SJSA1 (cell line): ENCODE data around the gene MBD2. TPM values are rescaled to one million over a fixed set of nuclear protein-coding genes. Genes with fewer than 3 reads are reported as not detected.

Experiments used
- DNase-seq, 2 experiments: peaks; one replicate each; pipeline ENCODE4 v3.0.0-alpha.2; 2015 to 2020; ENCODE audit warnings: low spot score in 2 of 2, low read depth in 1 of 2
- H3K27ac ChIP-seq: fragments of 250-450 bp; sonication (Bioruptor Pico); 2 replicates; pipeline ENCODE4 v1.5.1; 2020; ENCODE audit warnings: mild to moderate bottlenecking, moderate library complexity
- H3K27me3 ChIP-seq: fragments of 250-450 bp; sonication (Bioruptor Pico); replicated peaks from 2 replicates; pipeline ENCODE4 v1.5.1; 2020; ENCODE audit warnings: mild to moderate bottlenecking, moderate library complexity
- H3K36me3 ChIP-seq: fragments of 250-450 bp; sonication (Bioruptor Pico); 2 replicates; pipeline ENCODE4 v1.5.1; 2020; ENCODE audit warnings: mild to moderate bottlenecking
- H3K4me1 ChIP-seq: fragments of 250-450 bp; sonication (Bioruptor Pico); replicated peaks from 2 replicates; pipeline ENCODE4 v1.6.1; 2021; ENCODE audit warnings: mild to moderate bottlenecking
- H3K4me3 ChIP-seq: fragments of 250-450 bp; sonication (Bioruptor Pico); 2 replicates; pipeline ENCODE4 v1.5.1; 2020; ENCODE audit warnings: mild to moderate bottlenecking
- H3K9me3 ChIP-seq: fragments of 250-450 bp; sonication (Bioruptor Pico); replicated peaks from 2 replicates; pipeline ENCODE4 v1.5.1; 2020; ENCODE audit warnings: mild to moderate bottlenecking
- total RNA-seq: library from RNA; depleted of rRNA; stranded (reverse); fragments of >200 nt; shearing (Covaris generic); gene quantifications from 2 replicates; pipeline ENCODE4 v1.2.3, GENCODE V29; 2014

MBD2 gene
- total RNA-seq, 1 experiment from 2014 or later, result 38.4 TPM

DNA sequence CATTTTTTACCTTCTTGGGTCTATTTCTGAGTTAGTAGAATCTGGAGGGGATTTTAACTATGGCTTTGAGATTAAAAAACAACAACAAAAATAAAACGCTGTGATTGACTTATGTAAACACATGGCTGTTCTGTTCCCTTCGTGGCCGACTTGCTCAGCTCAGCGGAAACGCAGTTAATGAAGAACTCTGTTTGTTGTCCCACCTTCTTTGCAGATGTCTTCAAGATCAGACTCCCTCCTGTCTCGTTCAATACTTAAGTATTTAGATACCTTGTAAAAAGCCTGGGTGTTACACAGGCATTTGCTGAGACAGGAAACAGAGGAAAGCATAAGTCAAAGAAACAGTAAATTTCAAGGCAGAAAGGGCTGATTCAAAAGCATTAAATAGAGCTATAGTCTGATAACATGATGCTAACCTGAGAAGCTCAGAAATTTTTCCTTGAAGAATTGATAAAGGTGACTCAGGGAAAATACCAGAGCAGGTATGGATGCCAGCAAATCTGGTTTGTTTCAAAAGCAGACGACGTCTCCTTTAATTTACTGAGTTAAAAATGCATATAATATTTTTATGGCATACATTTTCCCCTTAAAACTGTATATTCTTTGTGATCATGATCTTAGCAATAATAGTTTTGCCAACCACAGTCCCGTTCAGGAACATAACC is 23.2 kb upstream of the MBD2 start:
- Histone ChIP-seq H3K36me3 (no peaks in the 10 kb centered on the region), H3K9me3 (no peaks in the 10 kb centered on the region), H3K4me1 (peaks cover 6% of the 10 kb centered on the region; the same call in 1 of the 2 replicates)

DNA sequence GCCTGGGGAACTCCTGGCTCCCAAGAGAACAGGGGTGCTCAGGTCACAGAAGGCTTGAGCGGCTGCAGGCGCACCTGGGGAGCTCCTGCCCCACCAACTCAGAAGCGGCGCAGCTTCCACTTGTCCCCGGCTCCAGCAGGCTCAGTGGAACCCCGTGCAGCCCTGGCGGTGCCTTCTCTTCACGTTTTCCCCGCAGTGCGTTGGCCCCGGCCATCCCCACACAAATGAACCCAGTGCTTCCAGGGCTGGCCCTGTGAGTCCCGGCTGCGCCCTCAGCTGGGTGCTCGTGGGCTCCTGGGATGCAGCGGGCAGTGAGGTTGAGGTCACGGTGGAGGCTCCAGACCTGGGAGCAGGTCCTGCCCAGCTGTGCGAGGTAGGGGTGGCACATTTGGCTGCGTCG is 17.9 kb upstream of the MBD2 start:
- Histone ChIP-seq H3K27me3 (0 out of 2 replicates have a peak, but pooled peaks cover 3% of the 10 kb centered on the region), H3K4me3 (no peak overlapping the region), H3K27ac (no peak overlapping the region), H3K36me3 (no peaks in the 10 kb centered on the region), H3K9me3 (no peaks in the 10 kb centered on the region), H3K4me1 (peaks cover 6% of the 10 kb centered on the region; the same call in 1 of the 2 replicates)
- DNase-seq, result no peak

More for the DNA sequence above, 23.2 kb upstream of the MBD2 start:
- Histone ChIP-seq H3K27me3 (no peaks in the 10 kb centered on the region), H3K4me3 (no peak overlapping the region), H3K27ac (no peak overlapping the region)
- no peak for DNase-seq

DNA sequence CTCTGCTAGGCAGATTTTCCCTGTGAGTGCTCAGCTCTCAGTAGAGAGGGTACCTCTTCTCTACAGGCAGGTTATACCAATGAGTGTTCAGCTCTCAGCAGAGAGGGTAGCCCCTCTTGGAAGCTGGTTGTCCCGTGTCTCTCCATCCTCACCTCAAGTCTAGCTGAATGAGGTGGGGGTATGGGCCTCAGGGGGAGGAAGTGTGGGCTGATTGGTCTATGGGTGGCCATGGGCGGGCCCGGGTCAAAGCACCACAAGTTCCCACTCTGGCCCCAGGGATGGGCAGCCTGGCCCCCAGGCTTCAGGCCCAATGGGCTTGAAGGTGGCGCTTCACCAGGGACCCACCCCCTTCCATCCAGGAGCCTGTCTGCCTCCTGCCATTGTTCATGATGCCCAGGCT is 17.0 kb upstream of the MBD2 start:
- Histone ChIP-seq H3K4me3 (no peak overlapping the region), H3K36me3 (no peaks in the 10 kb centered on the region), H3K9me3 (no peaks in the 10 kb centered on the region), H3K27ac (no peak overlapping the region), H3K27me3 (0 out of 2 replicates have a peak, but pooled peaks cover 4% of the 10 kb centered on the region), H3K4me1 (no peaks in the 10 kb centered on the region)
- DNase-seq, result no peak

DNA sequence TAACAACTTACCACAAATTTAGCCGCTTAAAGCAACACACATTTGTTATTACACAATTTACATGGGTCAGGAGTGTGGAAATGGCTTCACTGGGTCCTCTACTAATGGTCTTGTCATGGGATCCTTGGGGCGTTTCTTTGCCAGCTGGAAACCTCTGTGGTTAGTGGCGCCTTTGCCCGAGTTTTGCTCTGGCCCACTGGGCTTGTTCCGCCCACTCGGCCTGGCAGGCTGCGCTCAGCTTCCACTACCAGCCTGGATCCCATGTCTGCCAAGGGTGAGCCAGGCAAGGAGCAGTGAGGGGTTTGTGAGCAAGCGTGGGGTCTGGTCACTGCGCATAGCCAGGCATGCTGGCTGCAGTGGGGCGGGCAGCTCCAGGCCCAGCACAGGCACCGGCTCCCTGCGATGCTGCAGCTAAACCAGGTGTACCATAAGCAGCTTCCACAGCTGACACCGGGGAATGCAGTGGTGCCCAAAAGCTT is 16.2 kb upstream of the MBD2 start:
- Histone ChIP-seq H3K9me3 (no peaks in the 10 kb centered on the region), H3K27ac (no peak overlapping the region), H3K4me3 (no peak overlapping the region), H3K27me3 (0 out of 2 replicates have a peak, but pooled peaks cover 4% of the 10 kb centered on the region), H3K36me3 (no peaks in the 10 kb centered on the region), H3K4me1 (no peaks in the 10 kb centered on the region)
- DNase-seq, result no peak

DNA sequence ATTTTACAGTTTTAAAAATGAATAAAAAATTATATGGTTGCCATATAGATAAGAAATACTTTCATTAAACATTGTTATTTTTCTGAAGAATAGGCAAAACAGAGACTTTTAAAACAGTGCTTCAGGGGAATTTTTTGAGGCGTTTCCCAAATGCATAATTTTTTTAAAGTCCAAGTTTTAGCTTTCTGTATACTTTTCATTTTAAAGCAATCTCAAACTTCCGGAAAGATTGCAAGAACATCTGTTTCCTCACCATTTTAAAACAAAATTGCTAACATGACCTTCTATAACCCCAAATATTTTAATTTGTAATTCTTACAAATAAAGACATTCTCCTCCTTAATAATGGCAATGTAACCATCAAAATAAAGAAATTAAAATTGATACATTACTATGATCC is 15.1 kb upstream of the MBD2 start:
- Histone ChIP-seq H3K9me3 (no peaks in the 10 kb centered on the region), H3K27me3 (0 out of 2 replicates have a peak, but pooled peaks cover 4% of the 10 kb centered on the region), H3K27ac (no peak overlapping the region), H3K4me1 (no peaks in the 10 kb centered on the region), H3K36me3 (no peaks in the 10 kb centered on the region), H3K4me3 (no peak overlapping the region)
- DNase-seq, result no peak

DNA sequence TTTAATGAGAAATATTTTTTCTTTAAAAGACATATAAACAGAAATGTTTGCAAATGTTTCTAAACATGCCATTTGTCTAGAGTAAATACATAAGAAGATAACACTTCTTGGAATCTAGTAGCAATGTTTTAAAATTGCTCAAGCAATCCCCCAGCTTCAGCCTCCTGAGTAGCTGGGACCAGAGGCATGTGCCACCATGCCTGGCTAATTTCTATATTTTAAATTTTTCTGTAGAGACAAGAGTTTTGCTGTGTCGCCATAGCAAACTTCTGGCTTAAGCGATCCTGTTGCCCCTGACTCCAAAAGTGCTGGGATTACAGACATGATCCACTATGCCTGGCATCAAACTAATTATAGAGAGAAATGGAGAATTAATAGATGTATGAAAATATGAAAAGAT is 14.6 kb upstream of the MBD2 start:
- Histone ChIP-seq H3K4me3 (no peak overlapping the region), H3K27ac (no peak overlapping the region), H3K36me3 (no peaks in the 10 kb centered on the region), H3K27me3 (0 out of 2 replicates have a peak, but pooled peaks cover 4% of the 10 kb centered on the region), H3K4me1 (no peaks in the 10 kb centered on the region), H3K9me3 (no peaks in the 10 kb centered on the region)
- DNase-seq, result no peak

DNA sequence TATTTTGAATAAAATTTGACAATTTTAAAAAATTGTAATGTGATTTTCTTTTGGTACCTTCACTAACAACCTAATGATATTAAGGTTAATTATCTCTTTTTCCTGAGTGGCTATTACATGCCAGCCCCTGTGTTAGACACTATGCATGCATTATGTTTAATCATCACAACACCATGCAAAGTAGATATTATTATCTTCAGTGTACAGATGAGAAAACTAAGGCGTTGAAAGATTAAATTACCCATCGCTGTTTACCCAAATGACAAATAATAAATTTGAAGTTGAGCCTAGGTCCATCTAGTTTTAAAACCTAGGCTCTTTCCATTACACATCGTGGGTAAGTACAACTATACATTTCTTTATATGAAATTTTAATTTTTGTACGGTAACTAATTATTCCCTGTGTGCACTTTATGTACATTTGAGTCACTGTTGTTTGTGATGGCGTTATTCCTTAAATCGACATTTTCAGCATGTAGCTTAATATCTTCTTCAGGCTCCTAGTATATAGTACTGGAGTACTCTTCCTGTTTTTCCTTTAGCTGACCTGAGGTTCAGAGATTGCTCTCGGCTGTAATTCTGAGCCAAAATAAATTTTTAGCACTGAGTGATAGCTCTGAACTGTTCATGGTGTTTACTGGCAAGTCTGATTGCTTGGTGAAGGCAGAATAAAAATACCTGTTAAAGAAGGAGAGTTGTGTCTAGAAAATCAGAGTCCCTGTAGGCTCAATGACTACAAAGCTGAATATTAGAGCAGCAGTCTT is 13.9 kb upstream of the MBD2 start:
- DNase-seq, result no peak
- H3K36me3 ChIP-seq, result no peaks in the 10 kb centered on the region
- H3K27me3 ChIP-seq, result 0 out of 2 replicates have a peak, but pooled peaks cover 4% of the 10 kb centered on the region
- no peaks in the 10 kb centered on the region for H3K9me3 ChIP-seq
- no peak overlapping the region for H3K4me3 ChIP-seq
- no peak overlapping the region for H3K27ac ChIP-seq
- no peaks in the 10 kb centered on the region for H3K4me1 ChIP-seq

DNA sequence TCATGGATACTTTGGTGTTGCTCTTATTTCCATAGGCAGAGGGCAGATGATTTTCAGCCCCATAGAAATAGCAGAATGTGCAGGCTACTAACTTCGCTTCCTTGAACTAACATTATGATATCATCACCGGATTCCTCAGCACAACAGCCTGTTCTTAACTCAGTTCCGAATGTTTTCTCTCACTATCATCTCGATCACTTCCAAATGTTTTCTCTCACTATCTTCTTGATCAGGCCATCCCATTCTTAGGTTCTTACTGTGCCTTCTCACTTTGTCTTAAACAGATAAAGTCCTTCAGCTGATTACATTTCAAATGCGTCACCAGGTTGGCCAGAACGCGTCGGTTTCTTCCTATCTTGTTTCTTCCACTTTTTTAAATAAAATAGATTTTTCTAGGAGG is 11.4 kb upstream of the MBD2 start:
- 0 out of 2 replicates have a peak, but pooled peaks cover 4% of the 10 kb centered on the region for H3K27me3 ChIP-seq
- no peaks in the 10 kb centered on the region for H3K9me3 ChIP-seq
- no peak overlapping the region for H3K27ac ChIP-seq
- no peaks in the 10 kb centered on the region for H3K4me1 ChIP-seq
- no peak overlapping the region for H3K4me3 ChIP-seq
- no peak for DNase-seq
- H3K36me3 ChIP-seq, result no peaks in the 10 kb centered on the region

DNA sequence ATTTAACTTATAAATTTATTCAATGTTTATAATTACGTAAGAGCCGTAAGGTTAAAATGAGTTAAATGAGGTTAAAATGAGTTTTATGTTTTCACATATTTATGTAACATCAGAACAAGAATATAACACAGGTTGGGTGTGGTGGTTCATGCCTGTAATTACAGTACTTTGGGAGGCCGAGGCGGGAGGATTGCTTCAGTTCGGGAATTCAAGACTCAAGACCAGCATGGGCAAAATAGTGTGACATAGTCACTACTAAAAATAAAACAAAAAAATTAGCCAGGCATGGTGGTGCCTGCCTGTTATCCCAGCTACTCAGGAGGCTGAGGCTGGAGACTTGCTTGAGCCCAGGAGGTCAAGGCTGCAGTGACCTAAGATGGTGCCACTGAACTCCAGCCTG is 9.3 kb upstream of the MBD2 start:
- no peaks in the 10 kb centered on the region for H3K36me3 ChIP-seq
- H3K9me3 ChIP-seq, result no peaks in the 10 kb centered on the region
- H3K4me1 ChIP-seq, result no peaks in the 10 kb centered on the region
- H3K27me3 ChIP-seq, result 0 out of 2 replicates have a peak, but pooled peaks cover 4% of the 10 kb centered on the region
- DNase-seq, result no peak
- no peak overlapping the region for H3K27ac ChIP-seq
- no peak overlapping the region for H3K4me3 ChIP-seq

DNA sequence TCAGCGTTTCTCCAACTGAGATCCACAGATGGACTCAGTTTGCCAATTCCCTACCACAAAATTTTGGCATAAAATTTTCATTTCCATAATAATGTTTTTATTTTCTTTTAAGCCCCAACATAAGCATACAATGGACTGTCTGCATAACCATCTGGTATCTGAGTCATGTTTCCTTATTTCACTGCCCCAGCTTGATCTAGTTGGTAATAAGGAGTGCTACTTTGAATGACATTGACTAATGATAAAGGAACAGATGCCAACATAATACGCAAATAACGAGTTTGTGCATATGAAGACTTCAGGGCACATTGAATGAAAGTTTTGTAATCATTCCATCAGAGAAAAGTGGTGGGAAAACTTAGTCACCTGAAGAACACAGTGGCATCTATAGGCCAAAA is 8.8 kb upstream of the MBD2 start:
- Histone ChIP-seq H3K4me1 (no peaks in the 10 kb centered on the region), H3K36me3 (no peaks in the 10 kb centered on the region), H3K27me3 (0 out of 2 replicates have a peak, but pooled peaks cover 4% of the 10 kb centered on the region), H3K9me3 (no peaks in the 10 kb centered on the region), H3K27ac (no peak overlapping the region), H3K4me3 (no peak overlapping the region)
- no peak for DNase-seq

DNA sequence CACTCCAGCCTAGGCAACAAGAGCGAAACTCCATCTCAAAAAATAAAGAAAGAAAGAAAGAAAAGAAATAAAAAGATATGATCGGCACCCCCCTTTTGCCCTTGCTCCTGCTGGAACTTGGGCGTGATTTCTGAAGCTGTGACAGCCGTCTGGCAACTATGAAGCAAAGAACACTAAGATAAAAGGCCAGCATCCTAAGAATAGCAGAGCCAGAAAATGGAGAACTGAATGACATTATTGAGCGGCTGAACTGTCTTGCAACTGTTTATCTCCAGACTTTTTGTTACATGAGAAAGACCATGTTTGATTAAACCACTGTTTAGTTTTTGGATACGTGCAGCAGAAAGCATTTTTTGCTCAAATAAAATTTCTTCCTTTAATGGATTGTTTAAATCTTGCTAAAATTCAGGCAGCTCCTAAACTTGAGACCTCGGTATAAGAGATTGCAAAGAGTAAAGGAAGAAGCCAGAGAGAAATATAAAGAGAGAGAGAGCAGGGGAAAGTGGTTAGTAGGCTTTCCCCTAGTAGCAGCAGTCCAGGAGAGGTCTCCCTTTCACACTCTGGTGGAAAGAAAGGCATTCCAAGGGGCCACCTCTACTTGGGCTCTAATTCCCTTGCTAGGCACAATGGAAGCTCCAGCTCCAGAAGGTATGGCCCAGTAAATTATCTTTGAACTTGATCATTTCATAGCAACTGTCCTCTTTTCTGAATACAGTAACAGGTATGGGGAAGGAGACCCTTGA is 8.2 kb upstream of the MBD2 start:
- no peak overlapping the region for H3K27ac ChIP-seq
- H3K4me1 ChIP-seq, result no peaks in the 10 kb centered on the region
- 0 out of 2 replicates have a peak, but pooled peaks cover 4% of the 10 kb centered on the region for H3K27me3 ChIP-seq
- H3K36me3 ChIP-seq, result no peaks in the 10 kb centered on the region
- no peak overlapping the region for H3K4me3 ChIP-seq
- DNase-seq, result no peak
- H3K9me3 ChIP-seq, result no peaks in the 10 kb centered on the region

DNA sequence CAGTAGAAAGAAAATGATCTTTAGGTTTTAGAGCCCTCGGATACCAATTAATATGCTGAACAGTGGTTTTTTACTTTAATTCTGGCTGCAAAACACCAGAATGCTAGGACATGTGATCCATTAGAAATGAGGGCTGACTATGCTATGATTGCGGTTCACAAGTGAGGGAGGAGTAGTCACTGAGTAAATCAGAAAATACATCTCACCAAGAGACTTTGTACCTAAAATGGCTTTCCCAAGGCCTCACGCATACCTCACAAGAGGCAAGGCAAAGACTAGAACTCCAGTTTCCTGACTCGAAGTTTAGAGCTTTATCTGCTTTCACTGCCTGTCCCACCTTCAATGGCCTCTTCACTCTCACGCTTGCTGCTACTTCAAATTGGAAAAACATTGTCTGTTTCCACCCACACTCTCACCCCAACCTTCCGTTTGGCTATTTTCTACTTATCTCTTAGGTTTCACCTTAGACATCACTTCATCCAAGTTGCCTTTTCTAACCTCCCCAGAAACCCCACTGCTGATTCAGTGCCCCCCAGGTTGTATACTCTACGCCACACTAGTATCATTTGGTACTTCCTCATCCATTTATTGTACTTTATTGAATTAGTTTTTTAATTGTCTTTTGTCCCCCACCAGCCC is 5.1 kb upstream of the MBD2 start:
- no peaks in the 10 kb centered on the region for H3K27me3 ChIP-seq
- no peak overlapping the region for H3K4me3 ChIP-seq
- H3K27ac ChIP-seq, result no peak overlapping the region
- H3K4me1 ChIP-seq, result peaks cover 4% of the 10 kb centered on the region
- no peaks in the 10 kb centered on the region for H3K9me3 ChIP-seq
- DNase-seq, result no peak
- H3K36me3 ChIP-seq, result no peaks in the 10 kb centered on the region

DNA sequence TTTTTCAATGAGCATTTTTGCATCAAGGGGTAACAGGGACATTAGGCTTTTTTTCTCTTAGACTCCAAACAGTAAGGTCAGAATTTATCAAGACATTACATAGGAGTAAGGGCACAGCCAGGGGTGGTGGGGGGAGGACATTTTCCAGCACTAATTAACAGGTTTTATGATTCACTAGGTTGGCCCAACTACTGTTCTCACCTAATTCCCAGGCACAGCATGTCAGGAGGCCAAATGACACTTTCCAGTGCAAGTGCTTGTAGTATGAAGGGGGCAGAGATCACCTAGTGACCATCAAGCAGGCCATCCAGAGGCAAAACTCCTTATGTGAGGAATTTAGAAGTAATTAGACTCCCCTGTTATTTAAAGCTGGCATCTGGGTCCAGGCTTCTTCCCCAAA is 3.9 kb upstream of the MBD2 start:
- Histone ChIP-seq H3K9me3 (no peaks in the 10 kb centered on the region), H3K36me3 (no peaks in the 10 kb centered on the region), H3K27ac (no peak overlapping the region), H3K27me3 (no peaks in the 10 kb centered on the region), H3K4me3 (no peak overlapping the region), H3K4me1 (peaks cover 7% of the 10 kb centered on the region)
- no peak for DNase-seq
